ENCODE data around the gene ZNF644. TPM values are rescaled to one million over a fixed set of nuclear protein-coding genes. Genes with fewer than 3 reads are reported as not detected.

Gene ZNF644
- 17.3 and 21.3 TPM in 2 replicates for total RNA-seq

GRCh38 chr1:91021686-91022517 is at the start of gene ZNF644:
ZNF644 (minus strand) TSS chr1:91022035; CDS start chr1:90982353, 39,682 bp downstream.

